Body of pancreas (tissue), 4 donors: Measurements from ENCODE around the gene SV2B.

Source experiments
- CTCF ChIP-seq, 7 experiments: fragments of 450-650 bp in 4 of 7; fragments of 200-600 bp in 3 of 7; sonication (generic) in 3 of 7; IDR thresholded peaks; one replicate each; pipeline ENCODE4 v1.5.1; 2016 to 2019; ENCODE audit warnings: antibody characterized with exemption in 7 of 7
- POLR2A ChIP-seq, 3 donors: fragments of 450-650 bp; IDR thresholded peaks; one replicate each; pipeline ENCODE4 v1.6.1; 2016; ENCODE audit warnings: antibody characterized with exemption in 3 of 3, mild to moderate bottlenecking in 2 of 3

DNA sequence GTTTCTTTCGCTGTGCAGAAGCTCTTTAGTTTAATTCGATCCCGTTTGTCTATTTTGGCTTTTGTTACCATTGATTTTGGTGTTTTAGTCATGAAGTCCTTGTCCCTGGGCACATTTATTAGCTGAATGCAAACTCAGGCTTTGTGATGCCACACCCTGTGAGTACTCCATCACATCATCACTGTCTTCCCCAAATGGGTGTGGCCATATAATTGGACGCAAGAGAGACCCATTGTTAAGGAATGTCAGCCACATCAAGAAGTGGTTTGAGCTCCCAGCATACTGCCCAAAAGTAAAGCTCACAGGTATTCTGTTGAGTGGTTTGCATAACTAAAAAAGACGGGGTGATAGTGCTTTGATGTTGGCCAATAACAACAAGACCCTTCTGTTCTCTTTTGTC lies 245.7 kb downstream of the SV2B start:
- TF ChIP-seq POLR2A (IDR thresholded peaks at IDR 0.05) (no peak), CTCF (IDR thresholded peaks at IDR 0.05) (no peak)
